AG08396 (cell line): Measurements from ENCODE around the gene FAF2.
"Not testable (repeated sequence)": the region's sequence is repeated elsewhere in the genome, so short reads cannot be mapped to it uniquely, and the experiment has no call there.

ENCODE experiments used
- DNase-seq: peaks from one replicate; pipeline ENCODE4 v3.0.0; 2012; ENCODE audit warnings: low spot score, mixed read lengths

FAF2 gene

GRCh38 chr5:176458904-176459561 lies 10.8 kb downstream of the FAF2 start:
- DNase-seq = no peak

GRCh38 chr5:176461349-176461748 lies 13.2 kb downstream of the FAF2 start:
- DNase-seq = no peak

- no peak for DNase-seq
Observed at GRCh38 chr5:176463113-176463764, 15.1 kb downstream of the FAF2 start.

GRCh38 chr5:176466245-176466871 lies 18.2 kb downstream of the FAF2 start:
- DNase-seq = peak; percentile 28

GRCh38 chr5:176469296-176469695 lies 21.1 kb downstream of the FAF2 start:
- no peak for DNase-seq

- no peak for DNase-seq
Observed at GRCh38 chr5:176470539-176470938, 22.4 kb downstream of the FAF2 start.

- no peak for DNase-seq
Observed at GRCh38 chr5:176471098-176471497, 22.9 kb downstream of the FAF2 start.

GRCh38 chr5:176473335-176474006 lies 25.3 kb downstream of the FAF2 start:
- DNase-seq = no peak

- no peak for DNase-seq
Observed at GRCh38 chr5:176474476-176474875, 26.3 kb downstream of the FAF2 start.

- no peak for DNase-seq
Observed at GRCh38 chr5:176481711-176482110, 33.5 kb downstream of the FAF2 start.

- no peak for DNase-seq
Observed at GRCh38 chr5:176485176-176485575, 37.0 kb downstream of the FAF2 start.

GRCh38 chr5:176486189-176486757 lies 38.1 kb downstream of the FAF2 start:
- DNase-seq = no peak

- not testable (repeated sequence) for DNase-seq
Observed at GRCh38 chr5:176487160-176487559, 39.0 kb downstream of the FAF2 start.

GRCh38 chr5:176489077-176489476 lies 40.9 kb downstream of the FAF2 start:
- DNase-seq = no peak

GRCh38 chr5:176490301-176490700 lies 42.1 kb downstream of the FAF2 start:
- no peak for DNase-seq

- DNase-seq = no peak
Observed at GRCh38 chr5:176491101-176491502, 42.9 kb downstream of the FAF2 start.

GRCh38 chr5:176491901-176492300 lies 43.7 kb downstream of the FAF2 start:
- DNase-seq = no peak

- DNase-seq = no peak
Observed at GRCh38 chr5:176492431-176492830, 44.2 kb downstream of the FAF2 start.

GRCh38 chr5:176497852-176498251 lies 49.7 kb downstream of the FAF2 start:
- no peak for DNase-seq

GRCh38 chr5:176499273-176499672 lies 51.1 kb downstream of the FAF2 start:
- DNase-seq = no peak

GRCh38 chr5:176500511-176500910 lies 52.3 kb downstream of the FAF2 start:
- no peak for DNase-seq

- peak; percentile 65 for DNase-seq
Observed at GRCh38 chr5:176501333-176501732, 53.1 kb downstream of the FAF2 start.

- no peak for DNase-seq
Observed at GRCh38 chr5:176503496-176503895, 55.3 kb downstream of the FAF2 start.
